HG03135 (cell line): ENCODE results near the gene ELF4.

Source experiments
- ATAC-seq: cut with Tn5 transposase; IDR thresholded peaks from one replicate; pipeline ENCODE4 v1.9.1; 2021; ENCODE audit warnings: mild to moderate bottlenecking, moderate library complexity; ENCODE audit not compliant: unreplicated experiment

ELF4 gene

GRCh38 chrX:130110379-130111219, at the start of gene ELF4:
TSS of gene ELF4 (minus strand) at chrX:130110497. CDS start at chrX:130081330, 29,167 bp downstream.
- ATAC-seq, result peak; percentile 33

GRCh38 chrX:130159776-130160175, 49.5 kb upstream of the ELF4 start:
- no peak for ATAC-seq

GRCh38 chrX:130158311-130158710, 48.0 kb upstream of the ELF4 start:
- ATAC-seq, result no peak

DNA sequence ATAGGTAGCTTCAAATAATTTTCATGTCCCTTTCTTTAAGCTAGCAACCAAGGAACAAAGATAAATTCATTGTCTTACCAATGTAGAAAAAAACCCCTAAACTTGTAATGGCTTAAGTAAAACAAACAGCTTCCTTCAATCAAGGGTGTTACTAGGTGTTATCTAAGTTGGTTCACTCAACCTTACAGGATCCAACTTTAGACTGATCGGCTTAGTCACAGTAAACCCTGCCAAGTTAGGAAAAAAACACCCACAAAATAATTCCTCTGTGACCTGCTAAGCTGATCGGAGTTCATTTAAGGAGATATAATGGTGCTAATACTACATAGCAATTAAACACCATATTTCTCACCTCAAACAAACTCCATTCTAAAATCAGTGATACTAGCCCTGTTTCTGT, 45.3 kb upstream of the ELF4 start:
- no peak for ATAC-seq

DNA sequence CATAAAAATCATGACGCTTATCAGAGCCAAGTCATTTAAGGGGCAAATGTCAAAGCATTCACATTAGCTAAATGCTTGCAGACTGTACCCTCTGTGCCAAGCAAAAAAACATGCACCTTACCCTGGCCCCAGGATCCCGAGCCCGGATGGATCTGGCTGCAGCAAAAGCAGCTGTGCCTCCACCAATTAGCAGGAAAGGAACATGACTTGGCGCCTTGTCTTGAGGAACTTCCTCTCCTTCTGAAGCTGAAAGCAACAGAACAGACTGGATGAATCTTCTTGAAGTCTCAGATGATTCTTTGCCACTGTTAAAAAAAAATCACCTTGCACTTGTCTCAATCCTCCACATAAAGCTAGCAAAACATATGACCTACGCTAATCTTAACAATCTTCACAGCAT, 37.3 kb upstream of the ELF4 start:
- no peak for ATAC-seq

GRCh38 chrX:130145123-130145522, 34.8 kb upstream of the ELF4 start:
- ATAC-seq, result no peak

DNA sequence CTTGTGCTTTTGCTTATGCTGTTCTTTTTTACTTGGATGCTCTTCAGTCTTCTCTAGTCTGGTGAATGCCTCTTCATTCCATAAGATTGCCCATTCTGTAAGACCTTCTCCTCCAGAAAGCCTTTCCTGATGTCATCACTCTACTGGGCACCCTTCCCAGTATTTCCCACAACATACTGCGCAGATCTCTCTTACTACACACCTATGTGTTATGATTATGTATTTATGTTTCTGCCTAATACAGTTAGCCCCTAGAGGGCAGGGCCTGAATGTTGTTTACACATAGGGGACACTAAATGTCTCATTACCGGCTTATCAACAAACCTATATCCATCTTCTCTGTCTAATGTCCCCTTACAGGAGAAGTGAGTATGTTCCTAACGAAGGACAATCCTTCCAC, 34.2 kb upstream of the ELF4 start:
- ATAC-seq, result no peak

- ATAC-seq, result no peak
Measured at GRCh38 chrX:130139474-130140201, 29.3 kb upstream of the ELF4 start.

GRCh38 chrX:130136961-130137360, 26.7 kb upstream of the ELF4 start:
- no peak for ATAC-seq

DNA sequence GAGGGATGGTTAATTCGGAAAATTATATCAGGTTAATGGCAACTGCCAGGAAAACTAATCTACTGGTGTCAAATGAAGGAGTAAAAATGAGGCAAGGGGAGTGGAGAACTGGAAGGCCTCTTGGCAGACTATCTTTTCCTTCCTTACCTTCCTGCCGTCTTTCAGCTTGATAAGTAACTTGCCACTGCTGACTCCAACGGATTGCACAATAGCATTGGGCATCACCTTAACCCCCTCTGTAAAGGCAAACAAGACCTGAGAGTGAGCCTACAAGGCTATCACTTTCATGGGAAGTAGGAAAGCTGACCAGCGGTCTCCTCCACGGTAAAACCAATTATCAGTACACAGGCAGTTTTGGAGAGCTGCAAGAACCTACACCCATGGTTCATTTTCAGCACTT, 26.2 kb upstream of the ELF4 start:
- ATAC-seq, result no peak

GRCh38 chrX:130130990-130131389, 20.7 kb upstream of the ELF4 start:
- ATAC-seq, result no peak

DNA sequence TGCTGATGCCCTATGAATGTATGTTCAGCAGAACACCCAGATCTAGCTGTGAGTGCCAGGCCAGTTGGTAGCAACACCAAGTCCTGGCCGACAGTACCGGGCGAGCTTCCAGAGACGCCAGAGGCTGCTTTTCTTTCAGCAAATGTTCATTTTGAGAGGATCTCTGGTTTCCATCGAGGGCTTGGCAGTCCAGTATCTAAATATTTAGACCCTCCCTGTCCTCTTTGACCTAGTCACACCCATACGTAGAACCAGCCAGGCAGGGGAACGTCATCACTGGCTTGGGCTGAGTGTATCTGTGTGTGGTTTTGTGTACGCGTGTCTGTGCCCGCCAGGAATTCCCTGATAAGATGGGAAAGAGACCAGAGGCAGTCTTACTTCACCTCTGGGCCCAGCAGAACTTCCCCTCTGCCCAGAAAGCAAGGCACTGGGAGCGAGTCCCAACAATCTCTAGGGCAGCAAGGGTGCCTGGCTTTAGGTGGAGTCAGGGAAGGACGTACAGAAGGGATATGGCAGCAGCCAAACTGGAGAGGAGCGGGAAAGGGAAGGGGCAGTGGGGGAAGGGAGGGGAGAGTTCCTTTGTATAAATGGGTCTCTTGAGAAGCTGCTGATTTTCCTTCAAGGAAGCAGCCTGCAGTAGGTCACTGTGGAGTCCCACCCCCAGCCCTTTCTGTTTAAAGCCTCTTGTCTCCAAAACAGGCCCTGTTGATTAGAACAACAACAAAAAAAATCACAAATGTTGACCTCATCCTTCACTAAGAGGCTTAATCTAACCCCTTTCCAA, 15.0 kb upstream of the ELF4 start:
- no peak for ATAC-seq

DNA sequence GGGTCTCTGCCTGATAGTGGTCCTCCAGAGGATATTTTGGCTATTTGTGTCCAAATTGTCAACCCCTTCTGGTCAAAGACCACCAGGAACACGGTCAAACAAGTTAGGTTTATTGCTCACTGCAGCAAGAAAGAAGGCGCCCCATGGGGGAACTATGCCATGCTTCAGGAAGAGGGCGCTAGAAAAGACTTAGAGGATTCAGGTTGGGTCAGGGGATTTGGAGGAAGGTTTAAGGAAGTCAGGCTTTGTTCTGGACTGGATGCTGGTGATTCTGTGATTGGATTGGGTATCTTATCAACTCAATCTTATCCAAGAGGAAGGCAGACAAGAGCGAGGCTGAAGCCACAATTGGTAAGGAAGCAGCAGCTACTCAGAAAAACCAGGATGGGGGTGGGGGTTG, 14.3 kb upstream of the ELF4 start:
- ATAC-seq, result no peak

DNA sequence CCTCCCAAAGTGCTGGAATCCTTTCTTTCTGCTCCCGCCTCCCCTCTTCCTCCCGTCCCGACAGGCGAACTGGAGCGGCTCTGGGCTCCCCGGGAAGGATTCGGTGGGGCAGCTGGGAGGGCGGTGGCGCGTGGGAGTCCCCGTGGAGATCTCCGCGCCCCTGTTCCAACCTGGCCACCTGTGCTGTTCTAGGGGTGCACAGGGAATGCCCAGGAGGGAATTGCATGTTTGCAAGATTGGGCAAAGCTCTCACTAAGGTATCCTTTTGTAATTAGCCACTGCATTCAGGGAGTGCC, 11.2 kb upstream of the ELF4 start:
- ATAC-seq, result no peak

GRCh38 chrX:130120746-130121504, 10.6 kb upstream of the ELF4 start:
- peak; percentile 53 for ATAC-seq

DNA sequence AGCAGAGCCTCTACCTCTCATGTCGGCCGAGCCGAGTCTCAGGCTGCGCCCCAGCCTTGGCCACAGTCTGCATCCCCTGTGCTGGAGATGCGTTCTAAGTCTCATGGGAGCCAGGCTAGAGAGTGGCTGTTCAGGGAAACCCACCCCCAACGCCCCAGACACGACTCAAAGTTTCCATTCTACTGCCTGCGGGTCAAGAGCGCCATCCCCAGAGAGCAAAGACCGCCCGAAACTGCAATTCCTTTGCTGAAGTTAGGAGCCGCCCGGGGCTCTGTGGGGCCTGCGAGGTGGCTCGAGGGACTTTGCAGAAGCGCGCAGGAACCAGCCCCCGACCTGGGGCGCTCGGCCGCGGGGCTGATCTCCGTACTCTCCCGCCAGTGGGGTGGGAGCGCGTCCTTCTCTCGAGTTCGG, 10.0 kb upstream of the ELF4 start:
- ATAC-seq, result peak; percentile 39

- no peak for ATAC-seq
Measured at GRCh38 chrX:130119312-130119898, 9.1 kb upstream of the ELF4 start.

DNA sequence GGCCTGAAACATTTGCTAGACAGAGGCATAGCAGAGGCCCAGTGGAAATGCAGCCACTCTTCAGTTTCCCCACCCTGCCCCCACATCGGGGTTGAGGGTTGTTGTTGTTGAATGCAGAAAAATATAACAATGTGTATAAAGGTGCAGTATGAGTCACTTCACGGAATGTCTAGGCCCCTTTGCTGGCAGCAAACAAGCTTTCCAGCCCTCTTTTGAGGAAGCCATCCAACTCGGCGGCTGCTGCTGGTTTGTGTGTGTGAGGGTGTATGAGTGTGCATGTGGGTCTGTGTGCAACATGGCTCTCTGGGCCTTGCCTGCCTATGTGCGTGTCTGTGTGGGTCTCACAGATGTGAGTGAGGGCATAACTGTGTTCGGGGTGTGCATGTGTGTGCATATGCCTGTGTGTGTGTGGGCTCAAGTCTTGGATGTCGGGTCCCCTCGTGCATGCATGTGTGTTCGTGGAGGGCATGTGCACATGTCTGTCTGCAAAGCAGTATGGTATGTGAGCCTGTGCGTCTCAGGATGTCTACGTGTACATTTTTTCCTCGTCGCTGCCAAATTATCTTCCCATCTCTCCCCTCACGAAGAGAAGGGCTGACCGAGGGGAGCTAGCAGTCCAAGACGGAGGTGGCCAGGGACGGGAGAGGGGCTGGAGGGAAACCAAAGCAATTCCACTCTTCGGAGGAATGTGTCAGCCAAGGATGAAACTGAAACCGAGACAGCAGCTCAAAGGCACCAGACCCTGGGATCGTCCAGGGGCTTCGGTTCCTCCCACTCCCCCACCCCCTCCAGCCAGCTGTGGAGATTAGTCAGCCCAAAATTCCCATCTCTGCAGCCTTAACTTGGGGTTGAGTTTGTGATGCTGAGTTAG, 8.4 kb upstream of the ELF4 start:
- no peak for ATAC-seq

DNA sequence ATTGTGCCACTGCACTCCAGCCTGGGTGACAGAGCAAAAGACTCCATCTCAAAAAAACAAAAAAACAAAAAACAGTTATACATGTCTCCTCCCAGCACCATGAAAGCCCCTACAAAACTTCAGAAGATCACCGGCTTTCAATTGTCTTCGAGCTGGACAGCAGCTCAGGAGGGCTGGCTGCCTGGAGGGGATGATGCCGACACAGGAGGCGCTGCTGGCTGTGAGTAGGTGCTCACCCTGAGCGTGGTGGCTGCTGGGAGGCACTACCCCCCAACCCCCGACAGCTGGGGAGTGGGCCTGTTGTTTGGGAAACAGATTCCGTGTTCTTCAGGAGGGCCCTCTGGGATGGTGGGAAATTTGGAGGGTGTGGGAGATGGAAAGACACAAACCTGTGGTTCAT, 6.9 kb upstream of the ELF4 start:
- no peak for ATAC-seq
